Stimulated activated CD8-positive, alpha-beta memory T cell treated with anti-CD3 and anti-CD28 coated beads, Interleukin-12 subunit alpha, Interleukin-12 subunit beta, amount 100 ng/mL, for 1 hour (primary cell): ENCODE measurements around the gene ERBB4.
"Not testable (repeated sequence)": the region's sequence is repeated elsewhere in the genome, so short reads cannot be mapped to it uniquely, and the experiment has no call there.

Source experiments
- DNase-seq: peaks from one replicate; pipeline ENCODE4 v3.0.0-alpha.2; 2020; ENCODE audit warnings: low read depth

The ERBB4 gene

DNA sequence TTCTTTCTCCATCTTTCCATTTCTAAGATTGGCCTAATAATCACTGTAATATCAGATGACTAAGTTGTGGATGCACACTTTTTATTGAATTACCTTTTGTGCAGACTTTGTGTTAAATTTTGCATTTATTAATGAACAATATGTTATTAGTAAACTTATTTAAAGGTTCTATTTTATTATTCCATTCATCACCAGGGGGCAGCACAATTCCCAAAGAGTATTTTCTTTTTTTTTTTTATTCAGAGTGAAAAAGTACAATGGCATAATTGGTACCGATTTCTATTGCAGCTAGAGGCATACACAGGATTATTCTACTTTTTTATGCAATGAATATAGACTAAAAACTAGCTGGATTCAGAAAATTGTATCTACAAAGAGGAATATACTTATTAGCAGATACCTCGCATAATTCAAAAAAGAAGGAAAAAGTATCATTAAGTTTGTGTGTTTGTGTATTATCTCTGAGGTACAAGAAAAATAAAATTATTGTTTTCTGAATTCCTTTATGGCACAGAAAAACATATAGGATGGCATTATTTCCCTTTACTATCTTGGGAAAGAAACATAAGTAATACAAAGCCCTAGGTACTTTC lies 390.6 kb downstream of the ERBB4 start:
- DNase-seq: no peak

DNA sequence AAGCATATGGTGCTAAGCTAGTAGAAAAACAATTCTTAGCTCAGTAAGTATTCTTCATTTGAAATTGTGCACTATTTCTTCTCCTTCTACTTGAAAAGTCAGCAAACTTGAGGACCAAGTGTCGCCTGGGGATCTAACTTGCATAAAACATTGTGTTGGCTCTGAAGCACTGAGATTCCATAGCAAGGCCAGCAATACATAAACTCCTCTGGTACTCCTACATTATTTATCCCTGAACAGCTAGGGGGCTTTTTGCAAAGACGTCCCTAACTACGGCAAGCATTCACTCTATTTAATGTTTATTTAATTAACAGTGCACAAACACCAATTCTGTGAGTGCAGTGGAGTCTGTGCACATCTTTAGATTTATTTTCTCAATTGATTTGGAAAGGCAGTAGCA lies 392.2 kb downstream of the ERBB4 start:
- no peak for DNase-seq

DNA sequence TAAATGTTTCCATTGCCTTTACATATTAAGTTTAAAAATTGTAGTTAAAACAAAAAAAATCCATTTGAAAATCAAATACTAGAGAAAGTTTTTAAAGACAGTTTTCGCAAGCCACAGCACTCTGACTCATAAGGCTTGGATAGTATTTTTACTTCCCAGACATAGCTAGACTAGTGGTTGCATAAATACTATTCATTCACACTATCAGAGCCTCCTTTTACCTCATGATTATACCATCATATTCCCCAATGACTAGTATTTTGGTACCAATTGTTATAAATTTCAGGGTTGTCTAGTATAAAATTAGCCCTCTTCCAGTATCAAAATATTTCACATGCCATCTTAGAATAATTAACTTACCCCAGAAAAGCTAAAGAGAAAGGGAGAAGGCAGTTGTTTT lies 393.5 kb downstream of the ERBB4 start:
- no peak for DNase-seq

GRCh38 chr2:212142631-212143030 lies 396.0 kb downstream of the ERBB4 start:
- DNase-seq: no peak

GRCh38 chr2:212141499-212141898 lies 397.1 kb downstream of the ERBB4 start:
- no peak for DNase-seq

DNA sequence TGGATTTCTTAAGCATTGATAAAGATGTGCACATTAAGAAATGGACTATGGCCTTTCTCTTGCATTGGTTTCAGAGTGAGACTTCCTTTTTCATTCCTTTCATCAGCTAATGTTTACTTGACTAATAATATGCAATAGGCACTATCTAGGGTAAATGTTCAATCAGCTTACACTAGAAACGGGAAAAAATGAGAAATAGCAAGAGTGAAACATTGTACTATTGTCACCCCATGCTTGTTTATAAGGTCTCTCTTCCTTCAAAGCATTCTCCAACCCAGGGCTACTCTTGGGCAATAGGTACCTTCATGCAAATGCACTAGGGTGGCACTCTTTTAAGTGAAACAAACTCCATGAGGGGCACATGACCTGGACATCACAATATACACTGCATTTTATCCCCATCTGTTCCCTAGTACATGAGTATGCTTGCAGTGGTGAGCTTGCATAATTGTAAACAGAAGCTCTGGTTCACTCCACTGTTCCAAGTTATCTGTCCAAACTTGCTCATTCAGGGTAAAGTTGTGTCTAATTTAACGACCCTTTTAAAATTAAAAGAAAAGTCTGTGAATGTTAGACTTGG lies 402.3 kb downstream of the ERBB4 start:
- DNase-seq: no peak

GRCh38 chr2:212135739-212136138 lies 402.9 kb downstream of the ERBB4 start:
- no peak for DNase-seq

DNA sequence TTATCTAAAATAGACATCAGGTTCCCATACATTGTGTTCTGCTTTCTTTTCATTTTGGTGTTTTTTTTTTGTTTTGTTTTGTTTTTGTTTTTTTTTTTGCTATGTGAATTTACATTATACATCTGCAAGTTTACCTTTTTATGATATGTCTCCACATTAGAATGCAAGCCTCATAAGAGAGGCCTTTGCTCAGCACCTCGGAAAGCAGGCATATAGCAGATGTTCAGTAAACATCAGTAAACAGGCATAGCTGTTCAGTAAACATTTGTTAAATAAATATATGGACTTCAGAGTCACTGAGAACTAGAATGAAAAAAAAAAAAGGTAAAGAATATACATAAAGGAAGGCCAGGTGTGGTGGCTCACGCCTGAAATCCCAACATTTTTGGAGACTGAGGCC lies 405.3 kb downstream of the ERBB4 start:
- no peak for DNase-seq

GRCh38 chr2:212124598-212124997 lies 414.0 kb downstream of the ERBB4 start:
- DNase-seq: no peak

GRCh38 chr2:212119591-212119990 lies 419.0 kb downstream of the ERBB4 start:
- no peak for DNase-seq

DNA sequence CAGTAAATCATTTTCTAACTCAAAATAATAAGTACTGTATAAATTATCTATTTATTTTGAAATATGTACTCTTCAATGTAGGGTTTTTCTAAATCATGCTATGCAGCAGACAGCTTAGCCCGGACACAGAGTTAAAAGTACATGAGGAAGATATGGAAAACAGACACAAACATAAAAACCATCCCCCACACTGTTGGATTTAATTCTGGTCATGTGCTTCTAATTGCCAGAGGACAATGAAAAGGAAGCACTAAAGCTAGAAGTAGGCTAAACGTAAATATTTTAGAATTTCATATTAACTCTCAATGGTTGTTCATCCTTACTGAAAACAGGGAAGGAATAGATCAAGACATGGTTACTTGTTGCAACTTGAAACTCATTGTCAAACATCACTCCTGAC lies 420.7 kb downstream of the ERBB4 start:
- no peak for DNase-seq

DNA sequence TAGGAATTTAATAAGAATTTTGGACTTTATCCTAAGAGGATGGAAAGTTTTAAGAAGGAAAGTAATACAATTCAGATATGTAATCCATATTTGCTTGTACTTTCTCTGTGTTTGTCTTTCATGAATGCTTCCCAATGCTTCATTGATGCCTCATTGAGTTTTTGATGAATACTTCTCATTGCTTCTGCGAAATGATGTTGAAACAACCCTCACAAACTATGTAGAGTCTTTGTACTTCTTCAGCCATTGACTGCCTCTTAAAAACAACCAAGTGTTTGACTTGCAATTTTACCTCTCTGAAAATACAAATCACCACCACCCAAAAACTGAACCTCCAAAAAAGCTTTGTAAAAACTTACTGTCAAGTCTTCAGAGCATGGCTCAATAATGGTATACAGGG lies 424.1 kb downstream of the ERBB4 start:
- DNase-seq: no peak

DNA sequence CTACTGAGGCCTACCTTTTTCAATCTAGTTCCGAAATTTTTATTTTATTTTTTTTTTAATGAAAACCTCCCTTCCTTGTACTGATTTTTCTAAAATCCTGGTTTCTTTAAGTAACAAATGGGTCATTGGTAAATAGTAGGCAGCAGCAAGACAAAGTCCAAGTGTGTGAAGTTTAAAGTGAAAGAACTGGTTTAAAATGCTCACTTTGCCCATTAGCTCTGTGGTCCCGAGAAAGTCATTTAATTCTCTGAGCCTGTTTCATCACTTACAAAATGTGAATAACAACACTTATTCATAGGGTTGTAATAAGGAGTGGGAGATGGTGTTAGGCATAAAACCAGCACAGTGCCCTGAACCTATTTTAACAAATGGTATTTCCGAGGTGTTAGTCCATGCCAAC lies 426.2 kb downstream of the ERBB4 start:
- no peak for DNase-seq

- DNase-seq: no peak
These were observed 428.6 kb downstream of the ERBB4 start for GRCh38 chr2:212109792-212110680.

DNA sequence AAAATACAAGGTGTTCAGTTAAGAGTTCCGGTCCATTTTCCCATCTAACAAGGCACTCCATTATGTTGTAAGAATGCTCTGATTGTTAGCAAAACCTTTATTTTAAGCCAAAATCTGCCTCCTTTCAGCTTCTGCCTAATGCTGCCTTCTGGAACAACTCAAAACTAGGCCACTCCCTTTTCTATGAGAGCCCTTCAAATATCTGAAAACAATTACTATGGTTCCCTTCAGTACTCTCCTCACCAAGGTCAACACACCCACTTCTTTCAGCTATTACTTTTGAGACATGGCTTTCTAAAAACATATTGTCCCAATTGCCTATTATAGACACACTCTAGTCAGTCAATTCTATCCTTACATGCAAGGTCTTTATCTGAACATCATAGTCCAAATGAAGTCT lies 429.4 kb downstream of the ERBB4 start:
- DNase-seq: no peak

- no peak for DNase-seq
These were observed 430.6 kb downstream of the ERBB4 start for GRCh38 chr2:212107989-212108388.

- DNase-seq: no peak
These were observed 431.6 kb downstream of the ERBB4 start for GRCh38 chr2:212107014-212107413.

DNA sequence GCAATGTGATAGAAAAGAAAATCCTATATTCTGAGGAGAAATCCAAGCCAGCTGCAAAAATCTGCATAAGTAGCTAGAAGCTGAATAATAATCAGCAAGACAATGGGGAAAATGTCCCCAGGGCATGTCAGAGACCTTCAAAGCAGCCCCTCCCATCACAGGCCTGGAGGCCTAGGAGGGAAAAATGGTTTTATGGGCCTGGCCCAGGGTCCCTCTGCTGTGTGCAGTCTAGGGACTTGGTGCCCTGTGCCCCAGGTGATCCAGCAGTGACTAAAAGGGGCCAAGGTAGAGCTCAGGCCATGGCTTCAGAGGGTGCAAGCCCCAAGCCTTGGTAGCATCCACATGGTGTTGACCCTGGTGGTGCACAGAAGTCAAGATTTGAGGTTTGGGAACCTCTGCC lies 432.1 kb downstream of the ERBB4 start:
- not testable (repeated sequence) for DNase-seq

DNA sequence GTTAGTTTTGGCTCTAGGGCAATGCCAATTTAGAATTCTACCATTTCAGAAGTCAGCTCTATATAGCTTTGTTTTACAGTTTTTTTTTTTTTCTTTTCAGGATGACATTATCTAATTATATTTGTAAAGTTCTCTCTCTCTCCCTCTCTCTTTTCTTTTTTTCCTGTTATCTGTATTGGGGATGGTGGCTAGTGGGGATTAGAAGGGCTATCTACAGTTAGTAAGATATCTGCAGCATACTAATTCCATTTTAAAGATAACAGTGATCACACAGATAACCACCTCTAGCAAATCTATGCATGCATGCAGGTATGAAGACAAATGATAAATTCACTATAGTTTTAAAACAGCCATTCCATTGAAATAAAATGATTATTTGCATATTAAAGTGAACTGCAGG lies 438.9 kb downstream of the ERBB4 start:
- DNase-seq: no peak

DNA sequence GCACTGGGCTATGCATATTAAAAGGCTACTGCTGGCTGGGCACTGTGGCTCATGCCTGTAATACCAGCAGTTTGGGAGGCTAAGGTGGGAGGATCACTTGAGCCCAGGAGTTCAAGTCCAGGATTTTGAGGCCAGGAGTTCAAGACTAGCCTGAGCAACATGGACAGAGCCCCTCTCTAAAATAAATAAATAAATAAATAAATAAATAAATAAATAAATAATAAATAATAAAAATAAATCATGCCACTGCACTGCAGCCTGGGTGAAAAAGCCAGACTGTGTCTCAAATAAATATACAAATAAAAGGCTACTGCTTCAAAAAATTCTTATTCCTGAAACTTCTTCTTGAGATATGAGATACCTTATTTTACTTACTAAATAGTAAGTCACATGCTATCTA lies 439.6 kb downstream of the ERBB4 start:
- DNase-seq: no peak

DNA sequence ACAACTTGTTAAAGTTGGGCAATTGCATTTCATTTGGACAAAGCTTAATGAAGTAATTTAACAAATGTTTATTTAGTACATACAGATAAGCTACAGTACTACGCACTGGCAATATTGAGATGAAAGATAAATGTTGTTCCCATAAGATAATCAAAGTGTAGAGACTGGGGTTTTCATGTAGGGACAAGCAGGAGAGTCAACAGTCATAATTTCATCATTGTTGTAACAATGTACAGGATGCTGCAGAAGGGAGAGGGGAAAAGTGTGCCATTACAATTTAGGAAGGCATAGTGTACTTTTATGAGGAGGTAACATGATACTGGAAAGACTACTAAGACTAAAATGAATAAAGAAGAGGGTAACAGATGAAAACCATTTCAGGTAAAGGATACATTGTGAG lies 441.6 kb downstream of the ERBB4 start:
- no peak for DNase-seq

DNA sequence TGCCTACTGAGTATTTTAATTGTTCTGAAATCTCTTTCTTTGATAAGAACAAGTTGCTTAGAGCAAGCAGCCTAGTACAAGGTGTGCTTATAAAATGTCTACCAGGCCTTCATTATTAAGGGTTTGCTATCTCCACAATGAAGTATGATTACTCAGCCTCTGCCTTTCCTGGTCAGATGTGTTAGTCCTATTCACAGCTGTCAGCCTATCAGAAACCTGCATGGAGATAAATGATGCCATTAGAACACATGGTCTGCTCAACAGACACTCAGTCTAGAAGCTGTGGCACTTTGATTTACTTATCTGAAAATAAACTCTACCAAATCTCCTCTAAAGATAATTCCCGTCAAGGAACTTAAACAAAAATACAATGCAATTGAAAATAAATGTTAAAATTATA lies 448.7 kb downstream of the ERBB4 start:
- no peak for DNase-seq

DNA sequence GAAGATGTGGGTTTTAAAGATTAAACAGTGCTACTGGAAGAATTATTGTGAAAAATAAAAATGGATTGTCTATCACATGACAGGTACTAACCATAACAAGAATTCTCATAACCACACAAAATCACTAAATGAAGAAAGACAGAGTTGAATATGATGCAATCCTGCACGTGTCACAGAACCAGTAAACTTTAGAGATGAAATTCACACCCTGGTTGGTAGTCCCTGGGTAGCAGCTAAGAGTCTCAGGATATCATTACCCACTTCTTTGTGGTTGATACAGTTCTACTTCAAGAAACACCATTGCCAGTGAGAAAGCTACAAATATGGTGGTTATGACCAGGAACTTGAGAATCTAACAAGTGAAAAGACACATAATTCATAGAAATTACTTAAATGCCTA lies 450.2 kb downstream of the ERBB4 start:
- DNase-seq: no peak
